GM12878 (cell line): ENCODE results near the gene ZNRF3. TPM values are rescaled to one million over a fixed set of nuclear protein-coding genes. Genes with fewer than 3 reads are reported as not detected.

Experiments used
- FOS ChIP-seq: IDR thresholded peaks from 3 replicates; pipeline ENCODE4 v1.6.1; 2011; ENCODE audit warnings: borderline replicate concordance; ENCODE audit not compliant: insufficient read length; ENCODE audit errors: extremely low read depth
- JUND ChIP-seq: IDR thresholded peaks from 2 replicates; pipeline ENCODE4 v1.6.1; 2012; ENCODE audit warnings: low read depth, mild to moderate bottlenecking, low read length, improper control_type of control experiment, moderate library complexity
- KDM1A ChIP-seq: fragments of 200-600 bp; sonication (generic); IDR thresholded peaks from 2 replicates; pipeline ENCODE4 v1.6.1; 2016; ENCODE audit warnings: borderline replicate concordance
- MXI1 ChIP-seq: fragments of 150-350 bp; IDR thresholded peaks from 2 replicates; pipeline ENCODE4 v1.6.1; 2011; ENCODE audit warnings: low read depth, mild to moderate bottlenecking, inconsistent platforms, low read length, improper control_type of control experiment
- PAX8 ChIP-seq: fragments of 450-650 bp; IDR thresholded peaks from 2 replicates; pipeline ENCODE4 v1.6.1; 2017; ENCODE audit warnings: mild to moderate bottlenecking, moderate library complexity
- polyA plus RNA-seq, 11 experiments: library from polyadenylated mRNA; depleted of rRNA in 4 of 11; unstranded in 6 of 11; stranded (reverse) in 5 of 11; fragments of >200 nt; fragmentation: Nextera tagmentation in 4 of 11; fragmentation: Illumina TruSeq in 1 of 11; extraction: Ambion mirVana in 4 of 11; extraction: Trizol in 1 of 11; gene quantifications; 1 replicate in 1 of 11; 2 replicates in 10 of 11; pipeline versions ENCODE4 v1.2.1 to v1.2.3, GENCODE V29; 2011 to 2016; ENCODE audit warnings: inconsistent platforms in 2 of 11, missing spikeins in 2 of 11, low read depth in 1 of 11
- total RNA-seq, 4 experiments: library from RNA; depleted of rRNA in 3 of 4; stranded (reverse); fragments of >200 nt in 3 of 4; fragmentation: Illumina TruSeq in 1 of 4; extraction: Trizol in 1 of 4; gene quantifications; 2 replicates each; pipeline versions ENCODE4 v1.2.1 to v1.2.3, GENCODE V29; 2013 to 2021
- TF ChIP-seq, protein P1 (sequence below): IDR thresholded peaks from 2 replicates; pipeline ENCODE4 v1.6.1; 2012; ENCODE audit warnings: mild to moderate bottlenecking, low read depth, low read length
- TF ChIP-seq, protein P2 (sequence below): IDR thresholded peaks from 2 replicates; pipeline ENCODE4 v1.6.1; 2012; ENCODE audit warnings: low read depth, low read length, improper control_type of control experiment

The ZNRF3 gene
- total and polyA plus RNA-seq, 10 of the 15 experiments (the other 5 are each of a cell fraction or from before 2014, with no cell fraction given), result 0.05 to 2.4 (median 0.46) TPM

DNA sequence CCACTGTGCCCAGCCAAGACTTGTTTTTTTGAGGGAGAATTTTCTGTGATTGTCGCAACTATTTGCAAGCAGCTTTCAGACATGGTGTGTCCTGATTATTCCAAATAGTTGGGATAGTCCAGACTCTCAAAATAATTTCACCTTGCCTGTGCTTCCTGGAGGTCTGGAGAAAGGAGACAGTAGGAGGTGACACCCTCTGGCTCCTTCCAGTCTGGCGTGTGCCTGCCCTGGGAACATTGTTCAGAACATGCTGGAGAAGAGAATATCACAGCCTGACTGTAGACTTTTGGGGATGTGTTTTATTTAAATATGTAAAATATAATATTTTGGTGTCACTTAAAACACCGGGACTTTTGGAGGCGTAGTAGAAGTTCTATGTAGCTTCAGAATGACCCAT lies 14.9 kb downstream of the ZNRF3 start (continued):
- TF ChIP-seq, protein P1, sequence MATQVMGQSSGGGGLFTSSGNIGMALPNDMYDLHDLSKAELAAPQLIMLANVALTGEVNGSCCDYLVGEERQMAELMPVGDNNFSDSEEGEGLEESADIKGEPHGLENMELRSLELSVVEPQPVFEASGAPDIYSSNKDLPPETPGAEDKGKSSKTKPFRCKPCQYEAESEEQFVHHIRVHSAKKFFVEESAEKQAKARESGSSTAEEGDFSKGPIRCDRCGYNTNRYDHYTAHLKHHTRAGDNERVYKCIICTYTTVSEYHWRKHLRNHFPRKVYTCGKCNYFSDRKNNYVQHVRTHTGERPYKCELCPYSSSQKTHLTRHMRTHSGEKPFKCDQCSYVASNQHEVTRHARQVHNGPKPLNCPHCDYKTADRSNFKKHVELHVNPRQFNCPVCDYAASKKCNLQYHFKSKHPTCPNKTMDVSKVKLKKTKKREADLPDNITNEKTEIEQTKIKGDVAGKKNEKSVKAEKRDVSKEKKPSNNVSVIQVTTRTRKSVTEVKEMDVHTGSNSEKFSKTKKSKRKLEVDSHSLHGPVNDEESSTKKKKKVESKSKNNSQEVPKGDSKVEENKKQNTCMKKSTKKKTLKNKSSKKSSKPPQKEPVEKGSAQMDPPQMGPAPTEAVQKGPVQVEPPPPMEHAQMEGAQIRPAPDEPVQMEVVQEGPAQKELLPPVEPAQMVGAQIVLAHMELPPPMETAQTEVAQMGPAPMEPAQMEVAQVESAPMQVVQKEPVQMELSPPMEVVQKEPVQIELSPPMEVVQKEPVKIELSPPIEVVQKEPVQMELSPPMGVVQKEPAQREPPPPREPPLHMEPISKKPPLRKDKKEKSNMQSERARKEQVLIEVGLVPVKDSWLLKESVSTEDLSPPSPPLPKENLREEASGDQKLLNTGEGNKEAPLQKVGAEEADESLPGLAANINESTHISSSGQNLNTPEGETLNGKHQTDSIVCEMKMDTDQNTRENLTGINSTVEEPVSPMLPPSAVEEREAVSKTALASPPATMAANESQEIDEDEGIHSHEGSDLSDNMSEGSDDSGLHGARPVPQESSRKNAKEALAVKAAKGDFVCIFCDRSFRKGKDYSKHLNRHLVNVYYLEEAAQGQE, result no peak
- TF ChIP-seq JUND, result no peak
- TF ChIP-seq MXI1, result no peak
- no peak for TF ChIP-seq KDM1A
- no peak for TF ChIP-seq PAX8
- TF ChIP-seq, protein P2, sequence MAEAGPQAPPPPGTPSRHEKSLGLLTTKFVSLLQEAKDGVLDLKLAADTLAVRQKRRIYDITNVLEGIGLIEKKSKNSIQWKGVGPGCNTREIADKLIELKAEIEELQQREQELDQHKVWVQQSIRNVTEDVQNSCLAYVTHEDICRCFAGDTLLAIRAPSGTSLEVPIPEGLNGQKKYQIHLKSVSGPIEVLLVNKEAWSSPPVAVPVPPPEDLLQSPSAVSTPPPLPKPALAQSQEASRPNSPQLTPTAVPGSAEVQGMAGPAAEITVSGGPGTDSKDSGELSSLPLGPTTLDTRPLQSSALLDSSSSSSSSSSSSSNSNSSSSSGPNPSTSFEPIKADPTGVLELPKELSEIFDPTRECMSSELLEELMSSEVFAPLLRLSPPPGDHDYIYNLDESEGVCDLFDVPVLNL, result no peak
- TF ChIP-seq FOS, result no peak
